ENCODE results near the gene ANKRD13B. TPM values are rescaled to one million over a fixed set of nuclear protein-coding genes. Genes with fewer than 3 reads are reported as not detected.

The ANKRD13B gene
- total and polyA plus RNA-seq, 2 of the 13 experiments (the other 11 are each of a cell fraction or from before 2014, with no cell fraction given): 1.7 to 1.8 TPM

GRCh38 chr17:29616300-29617048 lies 23.5 kb downstream of the ANKRD13B start (continued):
- 0 out of 2 replicates have a peak, but pooled peaks have one; percentile 19 for TF ChIP-seq GZF1 (CRISPR knock-in tag; IDR thresholded peaks at IDR 0.05)
- TF ChIP-seq MYC (CRISPR knock-in tag; IDR thresholded peaks at IDR 0.05; ENCODE audit: borderline replicate concordance): 0 out of 2 replicates have a peak, but pooled peaks have one; percentile 3
- no peak for TF ChIP-seq SP2 (CRISPR knock-in tag; IDR thresholded peaks at IDR 0.05)
- 0 out of 2 replicates have a peak, but pooled peaks have one; percentile 11 for TF ChIP-seq YEATS4 (CRISPR knock-in tag; IDR thresholded peaks at IDR 0.05; ENCODE audit: borderline replicate concordance)

GRCh38 chr17:29617125-29617480 lies 24.2 kb downstream of the ANKRD13B start:
- H3K79me2 ChIP-seq (ENCODE audit: insufficient read depth, low read length): no peaks in the 10 kb centered on the region
- 2% methylated on average over 8 of the region's 16 CpGs for WGBS (ENCODE audit: low lambda C conversion rate)
- H3K36me3 ChIP-seq (replicated peaks in 1 of 2; ENCODE audit: control insufficient read depth in 1 of 2, insufficient read depth in 2 of 2, low read length in 2 of 2): no peaks in the 10 kb centered on the region
- ChIA-PET CTCF (ENCODE audit: low intra/inter-chr PET ratio, low total read pairs) (interaction anchor here (0.6 to 2.6 kb wide), 3 partner anchors 22 to 162 kb away, joined by 3 to 10 read pairs (median 3); no protein-coding TSS in a partner anchor), POLR2A (interaction anchor here (0.6 to 1.5 kb wide), 8 partner anchors 21 to 323 kb away, joined by 3 to 5 read pairs (median 3); partner anchors contain the start of genes NUFIP2 and TAOK1)
- peaks cover 4 to 79% of the 10 kb centered on the region in 2 experiments for H3K27me3 ChIP-seq (ENCODE audit: control insufficient read depth in 1 of 2, insufficient read depth in 2 of 2, low read length in 2 of 2)
- no peak overlapping the region for H2AFZ ChIP-seq (ENCODE audit: low read length)
- DNase-seq (ENCODE audit: low spot score) (peak; percentile 80), ATAC-seq (peak; percentile 64), FAIRE-seq (peak; percentile 52)
- no peak overlapping the region for H3K27ac ChIP-seq (ENCODE audit: extremely low read length, insufficient read depth, low read length)
- in situ Hi-C loops (cut with HindIII; ENCODE audit: extremely low pct_ligation_motif_present, low pct_unique_long_range_greater_than_20kb): loop anchor here (5.0 kb wide), 1 partner anchor 35 kb away; no protein-coding TSS in a partner anchor
- H4K20me1 ChIP-seq (ENCODE audit: insufficient read depth, low read length): no peaks in the 10 kb centered on the region
- peak overlapping the region; percentile 36 to 75 (median 42); a peak in 5 of 6 replicates for H3K4me3 ChIP-seq (replicated peaks in 1 of 3; ENCODE audit: insufficient read depth in 1 of 3, low read depth in 2 of 3, low read length in 3 of 3)
- peak overlapping the region; percentile 97 for H3K4me2 ChIP-seq (ENCODE audit: low read depth, low read length)
- BruUV-seq (replicated peaks): no TSS peak
- H3K9me3 ChIP-seq (ENCODE audit: low read length): no peaks in the 10 kb centered on the region
- H3K9ac ChIP-seq (ENCODE audit: insufficient read depth, low read depth, low read length): 0 out of 2 replicates have a peak overlapping the region, but pooled peaks have one; percentile 41
- intact Hi-C loops (cut with micrococcal nuclease; ENCODE audit: unreplicated experiment): no loop called here
- peaks cover 75% of the 10 kb centered on the region for H3K4me1 ChIP-seq (ENCODE audit: insufficient read depth, low read length)
- TF ChIP-seq FOXA3 (CRISPR knock-in tag; IDR thresholded peaks at IDR 0.05) (no peak), BRF2 (CRISPR knock-in tag; IDR thresholded peaks at IDR 0.05) (no peak), JUND (CRISPR knock-in tag; IDR thresholded peaks at IDR 0.05) (no peak), SP1 (IDR thresholded peaks at IDR 0.05) (no peak), SP1 (CRISPR knock-in tag; IDR thresholded peaks at IDR 0.05) (peak; percentile 55; the same call in 1 of the 2 replicates), STAT6 (CRISPR knock-in tag; IDR thresholded peaks at IDR 0.05; ENCODE audit: borderline replicate concordance) (no peak), FOXJ3 (CRISPR knock-in tag; IDR thresholded peaks at IDR 0.05; ENCODE audit: borderline replicate concordance) (no peak), ZNF350 (CRISPR knock-in tag; IDR thresholded peaks at IDR 0.05; ENCODE audit: borderline replicate concordance, low read depth) (no peak), ZFP91 (CRISPR knock-in tag; IDR thresholded peaks at IDR 0.05; ENCODE audit: borderline replicate concordance) (peak; percentile 81), ZNF782 (CRISPR knock-in tag; IDR thresholded peaks at IDR 0.05; ENCODE audit: borderline replicate concordance) (no peak), ZNF207 (IDR thresholded peaks at IDR 0.05; ENCODE audit: borderline replicate concordance) (no peak), MEF2D (CRISPR knock-in tag; IDR thresholded peaks at IDR 0.05) (0 out of 2 replicates have a peak, but pooled peaks have one; percentile 50), ZSCAN9 (CRISPR knock-in tag; IDR thresholded peaks at IDR 0.05; ENCODE audit: borderline replicate concordance) (0 out of 2 replicates have a peak, but pooled peaks have one; percentile 42), JUN (CRISPR knock-in tag; IDR thresholded peaks at IDR 0.05) (no peak)

Data from HepG2 (cell line).